ENCODE measurements around the gene SIK3. TPM values are rescaled to one million over a fixed set of nuclear protein-coding genes. Genes with fewer than 3 reads are reported as not detected.

SIK3 gene
- total RNA-seq, 1 donor from 2014 or later: 88.4 TPM

GRCh38 chr11:117011541-117011898 lies 86.7 kb downstream of the SIK3 start:
- ATAC-seq (ENCODE audit: low read depth) (no peak), DNase-seq (no peak)
- no peak for TF ChIP-seq CTCF (IDR thresholded peaks at IDR 0.05)
- CTCF ChIA-PET: interaction anchor here (0.6 to 1.3 kb wide), 2 partner anchors 23 to 95 kb away, joined by 3 read pairs; no protein-coding TSS in a partner anchor
- Mint-ChIP-seq H3K9me3 (no peaks in the 10 kb centered on the region), H3K4me3 (no peak overlapping the region), H3K36me3 (ENCODE audit: low read depth) (peaks cover 6% of the 10 kb centered on the region), H3K4me1 (peaks cover 33% of the 10 kb centered on the region), H3K27me3 (no peaks in the 10 kb centered on the region), H3K27ac (no peak overlapping the region)
- POLR2A ChIA-PET: interaction anchor here (1.0 kb wide), 1 partner anchor 25 kb away, joined by 3 read pairs; no protein-coding TSS in a partner anchor
- intact Hi-C loops (cut with micrococcal nuclease): no loop called here

DNA sequence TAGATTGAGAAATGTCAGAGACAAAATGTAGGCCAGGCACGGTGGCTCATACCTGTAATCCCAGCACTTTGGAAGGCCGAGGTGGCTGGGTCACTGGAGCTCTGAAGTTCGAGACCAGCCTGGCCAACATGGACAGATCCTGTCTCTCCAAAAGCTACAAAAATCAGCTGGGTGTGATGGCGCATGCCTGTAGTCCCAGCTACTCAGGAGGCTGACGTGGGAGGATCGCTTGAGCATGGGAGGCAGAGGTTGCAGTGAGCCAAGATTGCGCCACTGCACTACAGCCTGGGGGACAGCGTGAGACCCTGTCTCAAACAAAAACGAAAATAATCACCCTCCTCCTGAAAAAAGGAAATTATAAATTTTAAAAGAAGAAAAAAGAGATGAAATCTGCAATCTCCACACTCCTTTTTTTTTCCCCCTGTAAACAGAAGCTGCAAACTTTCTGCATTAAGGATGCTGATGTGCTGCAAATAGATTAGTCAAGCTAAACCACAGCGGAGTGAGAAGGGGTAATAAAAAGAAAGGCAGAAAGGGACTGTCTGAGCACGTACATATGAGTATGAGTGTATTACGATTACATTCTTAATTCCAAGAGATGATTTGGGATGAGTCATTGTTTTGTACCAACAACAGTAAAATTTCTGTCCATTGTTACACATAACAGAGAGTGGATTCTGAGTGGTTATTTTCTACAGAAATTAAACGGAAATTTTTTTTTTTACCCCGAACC lies 87.3 kb downstream of the SIK3 start:
- H3K9me3 Mint-ChIP-seq: no peaks in the 10 kb centered on the region
- ATAC-seq (ENCODE audit: low read depth) (no peak), DNase-seq (no peak)
- no peak for TF ChIP-seq CTCF (IDR thresholded peaks at IDR 0.05)
- H3K27me3 Mint-ChIP-seq: no peaks in the 10 kb centered on the region
- peaks cover 37% of the 10 kb centered on the region for H3K4me1 Mint-ChIP-seq
- intact Hi-C loops (cut with micrococcal nuclease): no loop called here
- POLR2A ChIA-PET: interaction anchor here (1.0 kb wide), 1 partner anchor 24 kb away, joined by 3 read pairs; no protein-coding TSS in a partner anchor
- peaks cover 6% of the 10 kb centered on the region for H3K36me3 Mint-ChIP-seq (ENCODE audit: low read depth)
- H3K27ac Mint-ChIP-seq: no peak overlapping the region
- CTCF ChIA-PET: interaction anchor here (0.6 to 1.3 kb wide), 2 partner anchors 24 to 95 kb away, joined by 3 read pairs; no protein-coding TSS in a partner anchor
- no peak overlapping the region for H3K4me3 Mint-ChIP-seq

- Mint-ChIP-seq H3K36me3 (ENCODE audit: low read depth) (peaks cover 4% of the 10 kb centered on the region), H3K9me3 (no peaks in the 10 kb centered on the region), H3K27ac (no peak overlapping the region), H3K27me3 (no peaks in the 10 kb centered on the region), H3K4me1 (peaks cover 43% of the 10 kb centered on the region), H3K4me3 (no peak overlapping the region)
- intact Hi-C loops (cut with micrococcal nuclease): no loop called here
- ChIA-PET POLR2A (no interaction called here), CTCF (no interaction called here)
- no peak for DNase-seq
- ATAC-seq (ENCODE audit: low read depth): no peak
- no peak for TF ChIP-seq CTCF (IDR thresholded peaks at IDR 0.05)
These were observed 88.2 kb downstream of the SIK3 start for GRCh38 chr11:117009905-117010605.

GRCh38 chr11:117005758-117006157 lies 92.5 kb downstream of the SIK3 start:
- no peak for TF ChIP-seq CTCF (IDR thresholded peaks at IDR 0.05)

GRCh38 chr11:117002639-117003299 lies 95.5 kb downstream of the SIK3 start:
- Mint-ChIP-seq H3K27me3 (no peaks in the 10 kb centered on the region), H3K27ac (peak overlapping the region; percentile 15), H3K9me3 (no peaks in the 10 kb centered on the region), H3K4me3 (no peak overlapping the region), H3K4me1 (peaks cover 76% of the 10 kb centered on the region), H3K36me3 (ENCODE audit: low read depth) (peaks cover 16% of the 10 kb centered on the region)
- intact Hi-C loops (cut with micrococcal nuclease): no loop called here
- ATAC-seq (ENCODE audit: low read depth) (no peak), DNase-seq (no peak)
- TF ChIP-seq CTCF (IDR thresholded peaks at IDR 0.05): no peak
- CTCF ChIA-PET: no interaction called here
- POLR2A ChIA-PET: no interaction called here

More at GRCh38 chr11:117005758-117006157, 92.5 kb downstream of the SIK3 start:
- Mint-ChIP-seq H3K27ac (peak overlapping the region; percentile 69), H3K36me3 (ENCODE audit: low read depth) (peaks cover 14% of the 10 kb centered on the region), H3K9me3 (no peaks in the 10 kb centered on the region), H3K4me3 (no peak overlapping the region), H3K27me3 (no peaks in the 10 kb centered on the region), H3K4me1 (peaks cover 68% of the 10 kb centered on the region)
- intact Hi-C loops (cut with micrococcal nuclease): loop anchor here (2.0 kb wide), 1 partner anchor 15 kb away; no protein-coding TSS in a partner anchor
- DNase-seq (no peak), ATAC-seq (ENCODE audit: low read depth) (peak; percentile 21)
- ChIA-PET POLR2A (no interaction called here), CTCF (no interaction called here)
